ENCODE results near the gene IL25.
"Not testable (repeated sequence)": the region's sequence is repeated elsewhere in the genome, so short reads cannot be mapped to it uniquely, and the experiment has no call there.

The IL25 gene

DNA sequence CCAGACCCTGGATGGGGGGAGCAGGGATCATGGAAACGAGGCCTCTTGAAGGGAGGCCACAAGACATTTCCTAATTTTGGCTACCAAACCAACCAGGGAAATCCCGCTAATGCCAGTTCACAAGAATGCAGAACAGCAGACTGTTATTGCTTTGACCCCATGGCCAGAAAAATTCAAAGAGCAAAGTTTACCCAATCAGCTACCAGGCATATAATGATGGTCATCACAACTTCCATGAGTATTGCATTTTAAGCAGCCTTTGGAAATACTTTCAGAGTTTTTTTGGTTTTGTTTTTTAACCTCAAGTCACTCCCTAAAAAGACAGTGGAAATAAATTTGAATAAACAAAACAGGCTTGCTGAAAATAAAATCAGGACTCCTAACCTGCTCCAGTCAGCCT lies at the start of gene IL25:
Gene IL25, plus strand, starts transcription at position 301 of the 400 bp plus-strand sequence.
- DNase-seq, result no peak

DNA sequence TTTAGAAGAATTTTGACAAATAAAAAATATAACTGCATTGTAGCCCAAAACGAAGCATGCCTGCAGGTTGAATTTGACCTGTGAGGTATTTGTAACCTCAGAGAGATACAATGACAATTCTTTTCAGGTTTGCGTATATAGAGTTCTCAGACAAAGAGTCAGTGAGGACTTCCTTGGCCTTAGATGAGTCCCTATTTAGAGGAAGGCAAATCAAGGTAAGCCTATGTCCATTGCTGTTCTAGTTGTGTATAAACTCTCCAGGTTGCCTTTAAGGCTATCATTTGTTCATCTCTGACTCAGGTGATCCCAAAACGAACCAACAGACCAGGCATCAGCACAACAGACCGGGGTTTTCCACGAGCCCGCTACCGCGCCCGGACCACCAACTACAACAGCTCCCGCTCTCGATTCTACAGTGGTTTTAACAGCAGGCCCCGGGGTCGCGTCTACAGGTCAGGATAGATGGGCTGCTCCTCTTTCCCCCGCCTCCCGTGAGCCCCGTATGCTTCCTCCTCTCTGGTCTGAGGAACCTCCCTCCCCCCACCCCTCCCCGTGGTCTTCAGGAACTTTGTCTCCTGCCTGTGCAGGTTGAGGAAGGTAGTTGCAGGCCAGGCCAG lies 48.7 kb upstream of the IL25 start:
- DNase-seq, result no peak

DNA sequence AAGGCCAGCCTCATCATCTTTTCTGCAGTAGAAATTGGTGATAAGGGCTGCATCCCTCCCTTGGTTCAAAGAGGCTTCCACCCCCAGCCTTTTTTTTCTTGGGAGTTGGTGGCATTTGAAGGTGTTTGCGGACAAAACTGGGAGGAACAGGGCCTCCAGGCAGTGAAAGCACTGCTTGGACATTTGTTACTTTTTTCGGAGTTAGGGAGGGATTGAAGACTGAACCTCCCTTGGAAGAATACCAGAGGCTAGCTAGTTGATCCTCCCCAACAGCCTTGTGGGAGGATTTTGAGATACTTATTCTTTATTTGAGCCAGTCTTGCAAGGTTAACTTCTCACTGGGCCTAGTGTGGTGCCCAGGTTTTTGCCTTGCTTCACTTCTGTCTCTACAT lies 48.2 kb upstream of the IL25 start:
- no peak for DNase-seq

DNA sequence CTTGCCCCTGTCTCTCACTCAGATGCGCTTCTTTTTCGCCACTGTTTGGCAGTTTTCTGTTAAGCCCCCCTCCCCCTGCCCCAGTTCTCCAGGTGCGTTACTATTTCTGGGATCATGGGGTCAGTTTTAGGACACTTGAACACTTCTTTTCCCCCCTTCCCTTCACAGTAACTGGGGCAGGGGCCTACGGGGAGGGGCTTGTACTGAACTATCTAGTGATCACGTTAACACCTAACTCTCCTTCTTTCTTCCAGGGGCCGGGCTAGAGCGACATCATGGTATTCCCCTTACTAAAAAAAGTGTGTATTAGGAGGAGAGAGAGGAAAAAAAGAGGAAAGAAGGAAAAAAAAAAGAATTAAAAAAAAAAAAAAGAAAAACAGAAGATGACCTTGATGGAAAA lies 47.6 kb upstream of the IL25 start:
- no peak for DNase-seq

DNA sequence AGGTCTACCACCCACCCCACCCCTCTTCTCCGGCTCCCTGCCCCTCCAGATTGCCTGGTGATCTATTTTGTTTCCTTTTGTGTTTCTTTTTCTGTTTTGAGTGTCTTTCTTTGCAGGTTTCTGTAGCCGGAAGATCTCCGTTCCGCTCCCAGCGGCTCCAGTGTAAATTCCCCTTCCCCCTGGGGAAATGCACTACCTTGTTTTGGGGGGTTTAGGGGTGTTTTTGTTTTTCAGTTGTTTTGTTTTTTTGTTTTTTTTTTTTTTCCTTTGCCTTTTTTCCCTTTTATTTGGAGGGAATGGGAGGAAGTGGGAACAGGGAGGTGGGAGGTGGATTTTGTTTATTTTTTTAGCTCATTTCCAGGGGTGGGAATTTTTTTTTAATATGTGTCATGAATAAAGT lies 46.9 kb upstream of the IL25 start:
- DNase-seq, result not testable (repeated sequence)

DNA sequence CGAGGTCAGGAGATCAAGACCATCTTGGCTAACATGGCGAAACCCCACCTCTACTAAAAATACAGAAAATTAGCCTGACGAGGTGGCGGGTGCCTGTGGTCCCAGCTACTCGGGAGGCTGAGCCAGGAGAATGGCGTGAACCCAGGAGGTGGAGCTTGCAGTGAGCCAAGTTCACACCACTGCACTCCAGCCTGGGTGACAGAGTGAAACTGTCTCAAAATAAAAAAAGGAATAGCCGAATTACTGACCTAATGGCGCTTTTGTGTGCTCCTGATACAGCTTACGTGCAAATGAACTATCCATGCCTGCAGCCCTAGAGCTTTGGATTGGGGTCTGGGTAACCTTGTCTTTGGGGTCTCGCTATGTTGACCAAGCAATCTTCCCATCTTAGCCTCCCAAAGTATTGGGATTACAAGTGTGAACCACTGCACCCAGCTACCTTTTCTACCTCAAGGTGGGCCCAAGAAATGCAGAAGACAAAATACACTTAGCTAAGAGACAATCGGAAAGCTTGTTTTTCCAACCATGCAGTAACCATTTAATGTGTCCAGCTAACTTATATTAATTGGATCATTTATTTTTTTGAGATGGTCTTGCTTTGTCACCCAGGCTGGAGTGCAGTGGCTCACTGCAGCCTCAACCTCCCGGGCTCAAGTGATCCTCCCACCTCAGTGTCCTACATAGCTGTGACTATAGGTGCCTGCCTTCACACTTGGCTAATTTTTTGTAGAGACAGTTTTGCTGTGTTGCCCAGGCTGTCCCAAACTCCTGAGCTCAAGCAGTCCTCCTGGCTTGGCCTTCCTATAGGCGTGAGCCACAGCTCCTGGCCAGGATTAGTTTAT lies 45.9 kb upstream of the IL25 start:
- DNase-seq, result no peak

DNA sequence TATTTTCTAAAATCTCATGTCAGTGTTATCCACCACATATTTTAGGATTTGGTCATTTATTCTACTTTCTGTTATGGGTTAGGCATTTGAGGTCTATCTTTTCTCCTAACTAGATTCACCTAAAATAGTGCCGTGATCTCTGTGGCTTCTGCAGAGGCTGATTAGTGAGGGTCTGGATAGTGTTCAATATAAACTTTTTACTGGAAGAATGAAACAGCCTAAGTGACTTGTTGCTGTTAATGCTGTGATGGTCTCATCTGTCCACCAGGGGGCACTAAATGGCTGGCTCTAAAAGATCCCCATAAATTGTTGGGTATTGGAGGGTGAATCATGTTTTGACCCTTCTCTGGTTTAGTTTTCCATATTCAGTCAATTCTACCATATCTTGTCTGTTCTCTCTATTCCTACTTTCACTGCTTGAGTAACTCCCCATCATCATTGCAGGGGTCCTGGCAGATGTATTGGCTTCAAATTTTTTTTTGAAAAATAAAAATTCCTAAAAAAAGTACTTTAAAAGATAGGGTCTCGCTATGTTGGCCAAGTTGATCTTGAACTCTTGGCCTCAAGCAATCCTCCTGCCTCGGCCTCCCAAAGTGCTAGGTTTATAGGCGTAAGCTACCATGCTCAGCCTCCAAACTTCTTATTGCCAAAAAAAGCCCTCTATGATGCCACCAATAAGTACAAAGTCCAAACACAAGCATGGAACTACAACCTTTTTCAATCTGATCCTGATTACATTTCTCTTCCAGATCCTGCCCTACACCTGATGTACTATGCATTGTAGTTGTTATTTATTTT lies 44.5 kb upstream of the IL25 start:
- peak; percentile 78 for DNase-seq

DNA sequence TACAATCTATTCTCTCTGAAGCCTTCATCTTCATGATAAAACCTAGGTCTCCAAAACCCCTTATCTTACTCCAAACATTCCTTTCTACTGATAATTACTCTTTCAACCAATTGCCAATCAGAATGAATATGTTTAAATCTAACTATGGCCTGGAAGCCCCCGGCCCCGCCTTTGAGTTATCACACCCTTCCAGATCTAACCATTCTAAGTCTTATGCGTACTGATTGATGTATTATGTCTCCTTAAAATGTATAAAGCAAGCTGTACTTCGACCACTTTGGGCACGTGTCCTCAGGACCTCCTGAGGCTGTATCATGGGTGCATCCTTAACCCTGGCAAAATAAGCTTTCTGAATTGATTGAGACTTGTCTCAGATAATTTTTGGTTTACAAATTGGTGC lies 37.0 kb upstream of the IL25 start:
- DNase-seq, result no peak

DNA sequence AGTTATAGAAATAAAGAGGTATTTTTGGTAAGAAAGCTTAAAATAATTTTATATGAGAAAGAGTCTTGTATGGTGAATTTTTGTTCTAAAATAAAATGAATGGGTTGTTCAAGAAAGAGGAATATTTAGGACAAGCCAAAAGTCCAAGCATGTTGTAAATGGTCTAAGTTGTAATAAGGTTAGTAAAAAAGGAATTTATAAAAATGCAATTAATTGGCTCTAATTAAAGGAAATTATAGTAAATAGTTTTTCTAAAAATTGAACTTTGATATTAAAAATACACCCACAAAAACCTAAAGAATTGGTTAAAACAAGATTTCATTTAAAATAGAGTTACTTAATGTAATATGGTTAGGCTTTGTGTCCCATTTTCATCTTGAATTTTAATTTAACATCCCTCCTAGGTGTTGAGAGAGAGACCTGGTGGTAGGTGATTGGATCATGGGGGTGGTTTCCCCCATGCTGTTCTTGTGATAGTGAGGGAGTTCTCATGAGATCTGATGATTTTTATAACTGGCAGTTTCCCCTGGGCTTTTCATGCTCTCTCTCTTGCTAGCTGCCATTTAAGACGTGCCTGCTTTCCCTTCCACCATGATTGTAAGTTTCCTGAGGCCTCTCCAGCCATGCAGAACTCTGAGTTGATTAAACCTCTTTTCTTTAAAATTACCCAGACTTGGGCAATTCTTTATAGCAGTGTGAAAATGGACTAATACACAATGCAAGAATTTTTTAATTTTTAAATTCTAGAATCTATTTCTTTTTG lies 32.9 kb upstream of the IL25 start:
- peak; percentile 27 for DNase-seq

DNA sequence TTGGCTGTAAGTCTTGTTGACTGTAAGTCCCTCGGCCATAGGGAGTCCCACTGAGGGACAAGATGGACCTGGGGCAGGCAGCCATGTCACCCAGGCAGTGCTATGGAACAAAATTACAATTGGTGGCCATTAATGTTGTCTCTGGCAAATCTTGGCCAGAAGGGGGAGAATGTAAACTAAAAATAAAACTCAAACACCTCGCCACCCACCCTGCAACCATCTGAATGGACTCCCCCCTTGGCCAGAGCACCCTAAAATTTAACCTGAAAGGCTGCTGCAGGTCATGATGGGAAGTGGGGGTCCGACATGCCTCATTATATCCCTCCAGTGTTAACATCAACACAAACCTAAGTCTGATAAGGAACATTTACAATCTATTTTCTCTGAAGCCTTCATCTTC lies 28.1 kb upstream of the IL25 start:
- DNase-seq, result no peak

DNA sequence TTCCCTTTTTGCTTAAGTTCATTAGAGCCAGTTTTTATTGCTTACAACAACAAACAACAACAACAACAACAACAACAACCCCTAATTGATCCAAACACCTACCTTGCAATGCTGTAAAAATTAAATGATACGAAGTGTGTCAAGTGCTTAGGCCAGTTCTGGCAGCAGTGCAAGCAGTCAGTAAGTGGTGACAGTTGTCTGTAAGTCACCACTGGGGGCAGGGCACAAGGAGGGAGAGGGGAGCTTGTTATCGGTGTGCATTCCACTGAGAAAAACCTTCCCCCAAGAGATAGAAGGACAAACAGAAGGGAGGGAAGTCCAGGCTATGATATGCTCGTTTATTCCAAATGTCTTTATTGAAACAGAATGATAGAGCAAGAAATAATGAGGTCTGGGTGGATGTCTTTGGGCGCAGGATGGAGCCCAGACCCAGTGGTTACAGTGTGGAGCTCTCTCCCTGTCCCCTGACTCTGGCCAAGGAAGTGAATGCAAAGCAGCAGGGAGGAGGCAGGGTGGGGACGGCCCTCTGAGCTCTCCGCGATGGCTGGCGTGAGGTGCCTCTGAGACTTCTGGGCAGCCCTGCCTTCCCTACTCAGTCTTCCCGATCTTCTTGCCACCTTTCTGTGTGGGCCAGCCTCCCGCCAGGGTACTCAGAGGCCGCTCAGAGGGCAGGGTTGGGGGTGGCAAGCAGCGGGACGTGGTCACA lies 26.5 kb upstream of the IL25 start:
- DNase-seq, result no peak

DNA sequence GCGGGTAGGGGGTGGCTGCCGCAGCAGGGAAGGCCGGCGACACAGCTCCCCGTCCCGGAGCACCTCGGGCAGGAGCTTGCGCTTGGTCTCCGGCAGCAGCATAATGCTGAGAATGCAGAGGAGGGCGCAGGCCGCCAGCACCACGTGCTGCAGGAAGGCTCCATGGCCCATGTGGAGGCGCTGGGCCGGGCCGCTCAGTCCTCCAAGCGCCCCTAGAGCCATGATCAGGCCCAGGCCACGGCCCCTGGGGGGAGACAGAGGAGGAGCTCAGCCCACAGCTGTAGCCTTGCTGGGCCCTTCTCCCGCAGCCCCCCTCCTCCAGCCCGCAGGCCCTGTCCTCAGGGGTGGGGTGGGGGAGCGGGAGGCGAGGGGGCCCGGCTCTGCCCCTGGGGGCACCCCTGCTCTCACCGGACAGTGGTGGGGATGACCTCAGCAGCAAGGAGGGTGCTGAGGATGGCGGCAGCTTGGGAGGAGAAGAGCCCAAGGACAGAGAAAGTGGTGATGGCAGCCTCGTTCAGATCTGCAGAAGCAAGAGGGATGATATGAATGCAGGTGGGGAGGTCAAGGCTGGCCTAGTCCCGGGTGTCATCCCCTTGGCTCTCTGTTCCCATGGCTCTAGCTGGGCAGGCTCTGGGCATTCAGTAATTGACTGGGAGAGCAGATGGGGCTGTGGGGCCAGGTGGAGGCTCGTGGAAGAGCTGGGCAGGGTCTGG lies 25.8 kb upstream of the IL25 start:
- DNase-seq, result no peak

DNA sequence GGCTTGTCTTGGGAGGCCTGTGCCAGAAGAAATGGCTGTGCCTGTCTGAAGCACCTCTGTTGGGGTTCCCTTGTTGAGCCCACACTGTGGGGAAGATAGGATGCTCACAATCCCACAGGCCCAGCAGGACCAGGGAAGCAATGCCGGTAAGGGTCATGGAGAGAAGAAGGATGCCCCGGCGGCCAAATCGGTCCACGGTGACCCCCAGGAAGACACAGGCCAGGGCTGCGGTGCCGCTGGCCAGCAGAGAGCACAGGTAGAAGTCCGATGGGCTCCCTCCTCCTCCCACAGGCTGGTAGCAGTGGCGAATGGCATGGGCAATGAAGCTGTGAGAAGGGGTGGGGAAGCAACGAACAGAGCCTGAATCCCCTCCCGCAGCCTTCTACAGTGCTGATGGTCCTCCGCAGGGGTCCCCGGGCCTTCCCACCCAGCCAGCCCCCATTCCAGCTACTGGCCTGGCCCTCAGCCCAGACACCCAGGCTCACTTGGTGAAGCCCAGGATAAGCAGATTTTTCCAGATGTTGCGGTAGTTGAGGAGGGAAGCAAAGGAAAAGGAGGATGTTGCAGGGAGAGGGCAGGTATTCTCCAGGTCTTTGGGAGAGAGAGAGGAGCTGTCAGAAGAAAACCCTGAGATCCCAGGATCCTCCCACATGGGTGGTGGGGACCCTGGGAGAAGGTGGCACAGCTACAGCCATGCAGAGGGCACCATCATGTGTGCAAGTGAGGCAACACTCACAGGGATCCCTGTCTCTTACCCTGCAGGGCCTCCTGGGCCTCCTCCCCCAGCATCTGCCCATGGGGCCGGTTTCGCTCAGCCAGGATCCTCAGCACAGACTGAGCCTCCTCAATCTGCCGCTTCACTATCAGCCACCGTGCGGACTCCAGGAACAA lies 25.0 kb upstream of the IL25 start:
- DNase-seq, result no peak

DNA sequence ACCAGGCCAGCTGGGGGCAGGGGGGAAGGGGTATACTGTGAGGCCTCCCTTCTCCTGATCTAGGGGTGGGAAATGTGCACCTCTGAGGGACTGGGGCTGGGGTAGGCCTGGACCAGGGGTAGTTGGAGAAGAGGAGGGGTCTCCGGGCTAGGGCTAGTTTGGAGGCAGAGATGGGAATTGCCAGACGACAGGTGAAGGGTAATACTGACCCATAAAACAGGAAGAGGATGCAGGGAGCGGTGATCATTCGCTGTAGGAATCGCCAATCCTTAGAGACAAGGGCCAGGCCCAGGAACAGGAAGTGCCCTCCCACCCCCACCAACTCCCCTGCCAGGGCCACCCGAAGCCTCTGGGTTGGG lies 24.3 kb upstream of the IL25 start:
- DNase-seq, result no peak

DNA sequence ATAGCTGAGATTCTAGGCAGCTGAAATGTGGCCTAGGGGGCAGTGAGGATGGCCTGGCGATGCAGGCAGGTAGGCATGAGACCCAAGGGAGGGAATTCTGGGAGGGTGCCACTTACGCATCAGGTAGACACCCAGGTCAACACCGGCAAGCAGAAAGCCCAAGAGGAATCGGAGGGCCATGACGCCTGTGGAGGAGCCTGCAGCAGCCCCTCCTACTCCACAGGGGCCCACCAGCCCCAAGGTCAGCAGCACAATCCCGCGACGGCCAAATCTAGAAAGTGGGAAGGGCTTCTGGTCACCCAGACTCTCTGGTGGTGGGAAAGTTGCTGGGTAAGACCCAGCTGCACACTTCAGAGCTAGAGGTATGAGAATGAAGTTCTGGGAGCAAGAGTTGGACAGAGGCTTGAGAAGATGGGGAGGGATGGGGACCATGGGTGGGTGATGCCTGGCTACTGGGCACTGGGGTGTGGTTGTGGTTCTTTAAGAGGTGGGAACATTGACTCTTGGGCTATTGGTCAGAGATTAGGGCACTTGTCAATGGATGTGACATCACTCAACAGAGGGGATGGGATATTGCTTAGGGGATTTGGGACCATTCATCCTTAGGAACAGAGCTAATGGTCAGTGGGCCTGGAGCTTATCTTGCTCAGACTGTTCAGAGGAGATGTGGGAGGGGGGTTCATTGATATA lies 23.3 kb upstream of the IL25 start:
- DNase-seq, result no peak

DNA sequence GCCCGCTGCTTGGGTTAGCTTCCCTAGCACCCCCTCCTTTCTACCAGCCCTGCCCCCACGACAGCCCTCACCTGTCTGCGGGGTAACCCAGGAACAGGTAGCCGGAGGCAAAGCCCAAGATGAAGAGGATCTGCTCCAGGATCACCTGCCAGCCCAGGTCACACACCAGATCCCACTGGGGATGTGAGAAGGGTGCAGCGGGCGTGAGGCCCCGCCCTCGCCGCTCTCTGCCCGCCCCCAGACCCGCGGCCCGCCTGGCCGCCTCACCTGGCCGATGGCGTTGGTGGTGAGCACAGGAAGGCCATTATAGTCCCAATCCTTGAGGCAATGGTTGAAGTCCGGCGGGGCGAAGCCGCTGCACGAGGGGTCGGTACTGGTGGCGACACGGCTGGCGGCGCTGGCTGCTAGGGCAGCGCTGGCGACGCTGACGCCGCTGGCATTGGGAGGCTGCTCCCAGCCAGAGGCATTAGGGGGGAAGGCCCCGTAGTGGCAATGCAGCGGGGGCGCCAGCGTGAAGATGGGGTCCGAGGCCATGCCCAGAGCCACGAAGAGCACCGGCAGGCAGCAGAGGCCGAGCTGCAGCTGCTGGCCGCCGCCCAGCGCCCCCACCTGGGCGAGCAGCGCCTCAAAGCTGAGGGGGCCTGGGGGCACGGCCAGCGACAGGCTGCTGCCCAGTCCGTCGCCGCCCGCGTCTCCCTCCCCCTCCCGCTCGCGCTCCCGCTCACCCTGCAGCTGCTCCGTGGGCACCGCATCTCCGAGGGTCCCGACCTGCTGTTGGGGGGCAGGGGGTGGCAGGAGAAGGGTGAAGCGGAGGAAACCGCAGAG lies 20.7 kb upstream of the IL25 start:
- peak; percentile 38 for DNase-seq

DNA sequence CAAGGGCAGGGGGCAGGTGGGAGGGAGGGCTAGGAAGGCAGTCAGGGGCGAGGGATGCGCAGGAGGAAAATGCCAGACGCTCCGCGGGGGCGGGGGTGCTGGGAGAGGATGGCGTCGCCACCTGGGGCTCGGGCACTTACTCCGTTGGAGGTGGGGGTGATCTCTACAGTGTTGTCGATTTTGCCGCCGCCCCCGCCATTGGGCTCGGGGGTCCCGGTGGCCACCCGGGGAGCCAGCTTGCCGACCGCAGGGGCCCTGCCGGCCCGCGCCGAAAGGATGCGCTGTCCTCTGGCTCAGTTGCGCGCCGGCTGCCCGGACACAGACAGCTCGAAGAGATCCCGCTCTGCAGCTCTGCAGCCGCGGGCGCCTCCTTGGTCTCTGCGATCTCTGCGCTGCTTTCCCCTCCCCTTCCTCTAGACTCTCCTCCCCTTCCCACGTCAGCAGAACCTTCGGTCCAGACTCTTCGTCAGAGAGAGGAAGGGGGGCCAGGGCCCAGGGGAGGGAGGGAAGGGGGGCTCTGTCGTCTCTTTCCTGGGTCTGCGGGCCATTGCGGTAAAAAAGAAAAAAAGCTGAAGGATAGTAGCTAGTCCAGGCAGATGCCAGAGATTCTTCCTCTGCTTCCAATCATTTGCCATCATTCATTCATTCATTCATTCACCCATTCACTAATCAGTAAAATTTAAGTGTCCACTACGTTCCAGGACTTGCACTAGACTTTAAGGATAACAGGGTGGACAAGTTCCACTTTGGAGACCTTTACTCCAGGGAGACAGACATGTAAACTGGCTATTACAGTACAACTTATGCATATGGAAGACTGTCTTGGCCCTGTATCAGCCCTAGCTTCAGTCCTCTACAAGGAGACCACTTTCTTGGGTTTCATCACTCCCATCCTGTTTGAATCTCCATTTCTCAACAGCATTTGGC lies 19.8 kb upstream of the IL25 start, which contains the start of gene SLC22A17:
Gene SLC22A17, minus strand, starts transcription at position 382 of the 927 bp plus-strand sequence.
- peak; percentile 74 for DNase-seq

DNA sequence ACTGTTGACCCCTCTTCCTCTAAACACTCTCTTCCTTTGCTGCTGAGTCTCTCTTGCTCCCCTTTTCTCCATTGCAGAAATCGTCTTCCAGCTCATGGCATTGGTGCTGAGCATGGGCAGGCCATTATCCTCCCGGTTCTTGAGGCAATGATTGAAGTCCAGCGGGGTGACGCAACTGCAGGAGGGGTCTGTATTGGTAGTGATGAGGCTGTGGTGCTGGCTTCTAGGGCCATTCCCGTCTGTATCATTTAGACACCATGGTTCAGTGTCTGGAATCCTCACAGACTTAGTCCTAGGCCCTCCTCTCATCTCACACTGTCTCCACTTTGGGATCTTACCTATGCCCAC lies 19.2 kb upstream of the IL25 start:
- no peak for DNase-seq
